CD14-positive monocyte (primary cell): Measurements from ENCODE around the gene SLCO3A1. TPM values are rescaled to one million over a fixed set of nuclear protein-coding genes. Genes with fewer than 3 reads are reported as not detected.

Source experiments
- DNase-seq, 3 donors: peaks; one replicate each; pipeline ENCODE4 v3.0.0-alpha.2; 2011 to 2022
- H2AFZ ChIP-seq: 2 replicates; pipeline ENCODE4 v1.6.0; 2012; ENCODE audit warnings: mild to moderate bottlenecking, low read depth, low read length, inconsistent platforms; ENCODE audit not compliant: insufficient read depth, poor library complexity, severe bottlenecking
- H3K27ac ChIP-seq, 2 donors: 1 replicate in 1 of 2; 2 replicates in 1 of 2; pipeline ENCODE4 v1.5.1; 2012 to 2013; ENCODE audit warnings: low read length in 2 of 2, control low read depth in 1 of 2, inconsistent platforms in 1 of 2, low read depth in 1 of 2, mild to moderate bottlenecking in 1 of 2
- H3K27me3 ChIP-seq, 2 donors: one replicate each; pipeline versions ENCODE4 v1.6.0 to v1.6.1; 2011 to 2013; ENCODE audit warnings: low read length in 2 of 2; ENCODE audit not compliant: control insufficient read depth in 2 of 2, insufficient read depth in 2 of 2
- H3K36me3 ChIP-seq, 2 donors: replicated peaks in 1 of 2; 1 replicate in 1 of 2; 2 replicates in 1 of 2; pipeline versions ENCODE4 v1.5.1 to v1.6.1; 2012 to 2013; ENCODE audit warnings: low read length in 2 of 2, control low read depth in 1 of 2, inconsistent platforms in 1 of 2, mild to moderate bottlenecking in 1 of 2; ENCODE audit not compliant: insufficient read depth in 2 of 2, control insufficient read depth in 1 of 2
- H3K4me1 ChIP-seq, 2 donors: 1 replicate in 1 of 2; 2 replicates in 1 of 2; pipeline versions ENCODE4 v1.5.1 to v1.6.1; 2012 to 2013; ENCODE audit warnings: low read length in 2 of 2, control low read depth in 1 of 2, inconsistent platforms in 1 of 2, mild to moderate bottlenecking in 1 of 2, moderate library complexity in 1 of 2; ENCODE audit not compliant: insufficient read depth in 2 of 2, control insufficient read depth in 1 of 2
- H3K4me2 ChIP-seq: replicated peaks from 2 replicates; pipeline ENCODE3; 2012; ENCODE audit warnings: low read length, moderate library complexity, mild to moderate bottlenecking; ENCODE audit not compliant: poor library complexity, severe bottlenecking; ENCODE audit errors: extremely low read depth
- H3K4me3 ChIP-seq, 3 experiments: fragments of 200-600 bp in 1 of 3; sonication (generic) in 1 of 3; replicated peaks in 1 of 3; 1 replicate in 2 of 3; 2 replicates in 1 of 3; pipeline ENCODE4 v1.5.1; 2011 to 2013; ENCODE audit warnings: low read length in 3 of 3, mild to moderate bottlenecking in 3 of 3, control low read depth in 2 of 3, low read depth in 2 of 3, inconsistent platforms in 1 of 3, moderate library complexity in 1 of 3
- H3K79me2 ChIP-seq: 2 replicates; pipeline ENCODE4 v1.6.0; 2012; ENCODE audit warnings: mild to moderate bottlenecking, control low read depth, inconsistent platforms, low read length, moderate library complexity; ENCODE audit not compliant: insufficient read depth
- H3K9ac ChIP-seq: 2 replicates; pipeline ENCODE4 v1.6.0; 2017; ENCODE audit warnings: low read length, mild to moderate bottlenecking; ENCODE audit not compliant: insufficient read depth, poor library complexity, severe bottlenecking
- H3K9me3 ChIP-seq, 2 donors: replicated peaks in 1 of 2; 1 replicate in 1 of 2; 2 replicates in 1 of 2; pipeline versions ENCODE4 v1.5.1 to v1.6.1; 2012 to 2013; ENCODE audit warnings: low read length in 2 of 2, control low read depth in 1 of 2; ENCODE audit not compliant: control insufficient read depth in 1 of 2, insufficient read depth in 1 of 2
- H4K20me1 ChIP-seq: 2 replicates; pipeline ENCODE4 v1.6.0; 2012; ENCODE audit warnings: mild to moderate bottlenecking, low read length, control low read depth, moderate library complexity; ENCODE audit not compliant: insufficient read depth
- H3K27ac Mint-ChIP-seq, 7 donors: one replicate each; pipeline ENCODE4 v1.8.0; 2020; ENCODE audit warnings: mild to moderate bottlenecking in 7 of 7, mixed read lengths in 7 of 7, moderate library complexity in 6 of 7, inconsistent platforms in 2 of 7
- H3K27me3 Mint-ChIP-seq, 3 donors: one replicate each; pipeline ENCODE4 v1.8.0; 2021 to 2022; ENCODE audit warnings: low read depth in 3 of 3, mild to moderate bottlenecking in 3 of 3, mixed read lengths in 3 of 3, moderate library complexity in 3 of 3, inconsistent platforms in 1 of 3
- H3K36me3 Mint-ChIP-seq, 2 donors: one replicate each; pipeline ENCODE4 v1.8.0; 2020; ENCODE audit warnings: mixed read lengths in 2 of 2, inconsistent platforms in 1 of 2, mild to moderate bottlenecking in 1 of 2
- H3K4me1 Mint-ChIP-seq: one replicate; pipeline ENCODE4 v1.8.0; 2020; ENCODE audit warnings: mild to moderate bottlenecking, mixed read lengths
- H3K4me3 Mint-ChIP-seq, 2 donors: one replicate each; pipeline ENCODE4 v1.8.0; 2020; ENCODE audit warnings: mild to moderate bottlenecking in 2 of 2, mixed read lengths in 2 of 2, moderate library complexity in 1 of 2
- H3K9me3 Mint-ChIP-seq, 7 donors: one replicate each; pipeline ENCODE4 v1.8.0; 2020 to 2022; ENCODE audit warnings: mixed read lengths in 7 of 7, mild to moderate bottlenecking in 6 of 7, moderate library complexity in 6 of 7, inconsistent platforms in 2 of 7
- WGBS: methylation state at CpG from one replicate; pipeline ENCODE4 v1.1.5; 2013; ENCODE audit warnings: missing lambda C conversion rate; ENCODE audit not compliant: insufficient coverage; 5-methylcytosine and 5-hydroxymethylcytosine counted together
- intact Hi-C, 2 donors: fragments of 100-400 bp; cut with micrococcal nuclease; formaldehyde crosslinking; loops; one replicate each; pipeline versions ENCODE4 v1.15.0 to v1.15.1; 2023
- polyA plus RNA-seq, 3 donors: library from polyadenylated mRNA; depleted of rRNA in 1 of 3; unstranded in 2 of 3; stranded (reverse) in 1 of 3; fragments of 300-500 nt in 2 of 3; fragments of >200 nt in 1 of 3; fragmentation: Illumina TruSeq in 2 of 3; gene quantifications; 1 replicate in 2 of 3; 2 replicates in 1 of 3; pipeline ENCODE4 v1.2.3, GENCODE V29; 2012 to 2021
- TF ChIP-seq, protein P1 (sequence below): fragments of 200-600 bp; IDR thresholded peaks from one replicate; pipeline ENCODE4 v1.8.0; 2022; ENCODE audit warnings: antibody characterized with exemption, mild to moderate bottlenecking

SLCO3A1 gene
- polyA plus RNA-seq, 3 donors: 53.7 to 76.2 (median 62.8) TPM

DNA sequence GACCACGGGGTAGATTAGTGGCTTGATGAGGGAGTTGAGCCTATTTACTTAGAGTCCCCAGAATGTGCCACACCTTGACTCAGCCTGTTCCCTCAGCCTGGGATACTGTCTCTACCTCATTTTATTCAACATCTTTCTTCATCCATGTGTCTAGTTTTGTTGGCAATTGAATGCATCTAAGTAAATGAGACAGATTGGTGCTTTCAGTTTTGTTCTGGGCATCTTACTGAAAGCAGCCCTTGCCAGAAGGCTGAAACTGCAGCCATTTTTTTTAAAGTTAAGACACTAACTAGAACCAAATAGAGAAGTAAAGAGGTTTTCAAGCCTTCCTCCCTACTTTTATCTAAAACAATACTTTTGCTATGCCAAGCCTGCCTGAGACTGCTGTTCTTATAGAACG is 246.8 kb downstream of the SLCO3A1 start:
- H3K4me1 Mint-ChIP-seq: peaks cover 28% of the 10 kb centered on the region
- DNase-seq: no peak
- WGBS: no CpG with 5 or more reads among the region's 2 CpGs

DNA sequence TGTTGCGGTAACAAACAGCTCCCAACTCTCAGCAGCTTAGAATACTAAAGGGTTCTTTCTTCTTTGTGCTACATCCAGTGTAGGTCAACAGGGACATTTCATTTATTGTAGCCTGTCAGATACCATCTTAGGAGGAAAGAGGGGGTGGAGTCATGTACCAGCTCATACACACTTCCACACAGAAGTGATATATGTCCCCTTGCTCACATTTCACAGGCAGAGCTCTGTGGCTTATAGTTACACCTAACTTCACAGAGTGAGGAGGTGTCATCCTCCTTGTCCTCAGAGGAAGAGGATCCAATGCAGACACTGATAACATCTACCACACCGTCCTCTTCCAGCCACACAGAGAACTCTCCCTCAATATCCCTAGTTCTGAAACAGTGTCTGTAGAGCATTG is 247.2 kb downstream of the SLCO3A1 start:
- Histone ChIP-seq H3K9ac (no peak overlapping the region), H3K4me3 (no peak overlapping the region), H2AFZ (no peak overlapping the region), H3K9me3 (no peaks in the 10 kb centered on the region), H4K20me1 (peaks cover 96% of the 10 kb centered on the region), H3K4me2 (no peak overlapping the region), H3K36me3 (peaks cover 28 to 73% of the 10 kb centered on the region in 2 donors), H3K27me3 (no peaks in the 10 kb centered on the region), H3K27ac (no peak overlapping the region), H3K79me2 (peaks cover 15% of the 10 kb centered on the region), H3K4me1 (peaks cover 6 to 13% of the 10 kb centered on the region in 2 donors)
- WGBS: no CpG with 5 or more reads among the region's 2 CpGs
- peaks cover 0 to 2% (median 0%) of the 10 kb centered on the region in 3 donors for H3K27me3 Mint-ChIP-seq
- H3K9me3 Mint-ChIP-seq: peaks cover 0 to 2% (median 0%) of the 10 kb centered on the region in 7 donors
- intact Hi-C loops: no loop called here
- H3K4me3 Mint-ChIP-seq: no peak overlapping the region
- no peak for DNase-seq
- H3K4me1 Mint-ChIP-seq: peaks cover 24% of the 10 kb centered on the region
- H3K27ac Mint-ChIP-seq: no peak overlapping the region
- peaks cover 55 to 58% of the 10 kb centered on the region in 2 donors for H3K36me3 Mint-ChIP-seq
- TF ChIP-seq, protein P1, sequence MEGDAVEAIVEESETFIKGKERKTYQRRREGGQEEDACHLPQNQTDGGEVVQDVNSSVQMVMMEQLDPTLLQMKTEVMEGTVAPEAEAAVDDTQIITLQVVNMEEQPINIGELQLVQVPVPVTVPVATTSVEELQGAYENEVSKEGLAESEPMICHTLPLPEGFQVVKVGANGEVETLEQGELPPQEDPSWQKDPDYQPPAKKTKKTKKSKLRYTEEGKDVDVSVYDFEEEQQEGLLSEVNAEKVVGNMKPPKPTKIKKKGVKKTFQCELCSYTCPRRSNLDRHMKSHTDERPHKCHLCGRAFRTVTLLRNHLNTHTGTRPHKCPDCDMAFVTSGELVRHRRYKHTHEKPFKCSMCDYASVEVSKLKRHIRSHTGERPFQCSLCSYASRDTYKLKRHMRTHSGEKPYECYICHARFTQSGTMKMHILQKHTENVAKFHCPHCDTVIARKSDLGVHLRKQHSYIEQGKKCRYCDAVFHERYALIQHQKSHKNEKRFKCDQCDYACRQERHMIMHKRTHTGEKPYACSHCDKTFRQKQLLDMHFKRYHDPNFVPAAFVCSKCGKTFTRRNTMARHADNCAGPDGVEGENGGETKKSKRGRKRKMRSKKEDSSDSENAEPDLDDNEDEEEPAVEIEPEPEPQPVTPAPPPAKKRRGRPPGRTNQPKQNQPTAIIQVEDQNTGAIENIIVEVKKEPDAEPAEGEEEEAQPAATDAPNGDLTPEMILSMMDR: no peak

More for the DNA sequence above, 246.8 kb downstream of the SLCO3A1 start:
- Histone ChIP-seq H2AFZ (no peak overlapping the region), H4K20me1 (peaks cover 97% of the 10 kb centered on the region), H3K36me3 (peaks cover 25 to 70% of the 10 kb centered on the region in 2 donors), H3K9me3 (no peaks in the 10 kb centered on the region), H3K4me1 (peaks cover 10 to 17% of the 10 kb centered on the region in 2 donors), H3K27me3 (no peaks in the 10 kb centered on the region), H3K4me3 (no peak overlapping the region), H3K4me2 (no peak overlapping the region), H3K9ac (no peak overlapping the region), H3K79me2 (peaks cover 19% of the 10 kb centered on the region), H3K27ac (no peak overlapping the region)
- Mint-ChIP-seq H3K27me3 (peaks cover 0 to 2% (median 0%) of the 10 kb centered on the region in 3 donors), H3K27ac (no peak overlapping the region), H3K36me3 (peaks cover 52 to 56% of the 10 kb centered on the region in 2 donors), H3K9me3 (peaks cover 0 to 2% (median 0%) of the 10 kb centered on the region in 7 donors), H3K4me3 (no peak overlapping the region)
- TF ChIP-seq, protein P1: no peak
- intact Hi-C loops: no loop called here
